Measurements from ENCODE around the gene SIGLEC12. TPM values are rescaled to one million over a fixed set of nuclear protein-coding genes. Genes with fewer than 3 reads are reported as not detected.

SIGLEC12 gene
- 1 to 10 TPM; 1.0 to 1.6 TPM for total RNA-seq

DNA sequence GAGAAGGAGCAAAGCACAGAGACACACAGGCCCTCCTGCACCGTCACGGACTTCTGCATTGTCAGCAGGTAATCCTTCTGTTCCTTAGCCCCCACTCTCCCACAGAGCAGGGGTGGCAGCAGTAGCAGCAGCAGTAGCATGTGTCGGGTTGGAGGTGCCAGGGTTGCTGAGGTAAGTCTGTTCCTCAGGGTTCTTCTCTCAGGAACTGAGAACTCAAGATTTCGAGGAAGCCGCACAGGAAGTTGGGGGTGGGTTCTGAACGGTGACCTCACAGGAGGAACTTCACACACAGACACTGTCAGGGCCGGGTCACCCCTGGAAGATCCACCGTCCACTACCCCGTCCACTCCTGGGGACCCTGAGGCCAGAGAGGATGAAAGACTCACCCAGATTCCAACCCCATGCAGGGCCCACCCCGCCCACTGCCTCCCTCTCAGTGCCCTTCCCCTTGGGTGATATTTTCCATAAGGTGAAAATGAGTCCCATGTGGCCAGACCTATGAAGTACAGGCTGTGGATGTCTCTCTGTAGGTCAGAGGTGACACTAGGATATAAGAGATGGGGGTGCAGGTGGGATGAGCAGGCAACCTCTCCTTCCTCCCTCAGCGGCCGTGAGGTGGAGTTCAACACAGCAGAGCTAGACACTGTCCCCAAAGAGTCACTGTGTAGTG, at the start of gene SIGLEC12:
TSS of gene SIGLEC12 (minus strand) at position 207 of the 670 bp plus-strand sequence. CDS start at position 140, 67 bp downstream.
- DNase-seq (peak; percentile 29 to 42), ATAC-seq (replicated peaks in 1 of 2) (peak; percentile 51 to 86)
- H3K27me3 Mint-ChIP-seq (ENCODE audit: low read depth): peaks cover 23% of the 10 kb centered on the region
- peaks cover 0 to 3% of the 10 kb centered on the region in 2 donors for H3K36me3 Mint-ChIP-seq (ENCODE audit: insufficient read depth in 2 of 2)
- H3K9me3 Mint-ChIP-seq: peaks cover 4 to 7% of the 10 kb centered on the region in 2 donors
- H3K27ac Mint-ChIP-seq: peak within 1 kb of the TSS; percentile 80
- peak within 1 kb of the TSS; percentile 71 to 84 for H3K4me3 Mint-ChIP-seq
- peaks cover 18% of the 10 kb centered on the region for H3K4me1 Mint-ChIP-seq (ENCODE audit: low read depth)

DNA sequence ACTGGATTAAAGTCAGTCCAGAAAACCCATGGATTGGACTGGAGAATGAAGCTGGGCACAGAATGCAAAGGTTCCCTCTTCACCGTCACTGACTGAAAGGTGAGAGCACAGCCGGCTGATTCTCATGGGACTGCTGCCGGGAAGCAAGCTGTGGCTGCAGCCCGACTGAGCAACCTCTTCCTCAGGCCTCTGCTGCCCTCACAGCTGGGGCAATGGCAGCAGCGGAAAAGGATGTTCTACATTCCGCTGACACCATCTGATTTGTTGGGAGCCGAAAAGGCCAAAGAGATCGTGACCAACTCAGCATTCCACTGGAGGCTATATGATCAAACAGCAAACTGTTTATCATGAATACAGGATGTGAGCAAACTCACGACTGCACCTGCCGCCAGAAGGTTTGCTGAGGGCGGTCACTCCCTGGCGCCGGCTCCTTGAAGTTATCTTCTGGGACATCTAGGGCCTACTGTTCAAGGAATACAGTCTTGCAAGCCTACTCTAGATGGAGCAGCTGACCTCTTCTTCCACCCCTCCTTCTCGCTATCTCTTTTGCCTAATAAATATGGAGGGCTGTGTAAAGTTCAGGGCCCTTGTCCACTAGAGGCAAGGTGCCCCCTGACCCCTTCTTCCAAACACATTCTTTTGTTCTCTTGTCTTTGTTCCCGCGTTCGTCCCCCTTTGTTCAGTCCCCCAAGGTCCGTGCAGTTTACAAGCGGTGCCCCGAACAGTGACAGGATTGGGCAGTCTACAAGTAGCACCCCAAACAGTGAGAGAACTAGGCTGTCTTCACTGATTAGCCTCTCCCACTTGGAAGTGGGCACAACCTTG, 49.5 kb upstream of the SIGLEC12 start:
- H3K27ac Mint-ChIP-seq: no peak overlapping the region
- no peak overlapping the region for H3K4me3 Mint-ChIP-seq
- peaks cover 0 to 9% of the 10 kb centered on the region in 2 donors for H3K9me3 Mint-ChIP-seq
- peaks cover 35% of the 10 kb centered on the region for H3K4me1 Mint-ChIP-seq (ENCODE audit: low read depth)
- peaks cover 84% of the 10 kb centered on the region for H3K27me3 Mint-ChIP-seq (ENCODE audit: low read depth)
- peaks cover 3 to 4% of the 10 kb centered on the region in 2 donors for H3K36me3 Mint-ChIP-seq (ENCODE audit: insufficient read depth in 2 of 2)
- ATAC-seq (replicated peaks in 1 of 2) (no peak), DNase-seq (no peak)

DNA sequence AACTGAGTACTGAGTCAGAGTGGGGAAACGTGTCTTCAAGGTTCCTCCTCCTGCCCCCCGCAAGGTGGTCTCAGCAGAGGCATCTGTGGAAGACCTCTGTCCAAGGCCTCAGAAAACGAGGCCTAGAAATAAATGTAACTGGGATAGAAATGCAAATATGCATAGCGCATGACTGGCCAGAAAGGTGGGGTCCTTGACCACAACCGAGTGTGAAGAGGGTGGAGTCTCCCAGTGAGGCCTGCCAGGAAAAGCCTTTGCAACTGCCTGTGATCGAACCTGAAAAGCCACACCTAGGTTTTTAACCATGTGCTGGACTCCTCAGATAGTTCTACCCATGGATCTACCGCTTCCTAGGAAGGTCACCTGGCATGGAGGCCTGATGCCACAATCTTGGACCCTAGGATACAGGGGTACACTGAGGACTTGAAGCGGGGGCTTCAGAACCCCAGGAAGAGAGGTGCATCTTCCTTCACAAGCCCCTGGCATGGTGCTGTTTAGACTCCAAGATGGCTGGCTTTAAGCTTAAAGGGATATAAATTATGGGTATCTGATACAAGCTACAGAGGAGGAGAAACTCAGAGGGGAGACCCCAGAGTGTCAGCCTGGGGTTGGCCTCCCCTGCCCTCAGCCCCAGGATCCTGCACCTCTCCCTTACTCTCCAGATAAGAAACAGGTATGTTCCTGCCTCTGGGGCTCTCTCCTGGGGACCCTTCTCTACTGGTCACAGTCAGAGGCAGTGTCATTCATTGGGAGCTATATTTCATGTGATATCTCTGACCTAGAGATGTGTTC, 48.1 kb upstream of the SIGLEC12 start:
- DNase-seq: no peak
- no peak overlapping the region for H3K27ac Mint-ChIP-seq
- H3K36me3 Mint-ChIP-seq (ENCODE audit: insufficient read depth in 2 of 2): peaks cover 3 to 4% of the 10 kb centered on the region in 2 donors
- no peak overlapping the region for H3K4me3 Mint-ChIP-seq
- peaks cover 79% of the 10 kb centered on the region for H3K27me3 Mint-ChIP-seq (ENCODE audit: low read depth)
- H3K9me3 Mint-ChIP-seq: peaks cover 0 to 6% of the 10 kb centered on the region in 2 donors
- peaks cover 38% of the 10 kb centered on the region for H3K4me1 Mint-ChIP-seq (ENCODE audit: low read depth)
- no peak for ATAC-seq (replicated peaks in 1 of 2)

DNA sequence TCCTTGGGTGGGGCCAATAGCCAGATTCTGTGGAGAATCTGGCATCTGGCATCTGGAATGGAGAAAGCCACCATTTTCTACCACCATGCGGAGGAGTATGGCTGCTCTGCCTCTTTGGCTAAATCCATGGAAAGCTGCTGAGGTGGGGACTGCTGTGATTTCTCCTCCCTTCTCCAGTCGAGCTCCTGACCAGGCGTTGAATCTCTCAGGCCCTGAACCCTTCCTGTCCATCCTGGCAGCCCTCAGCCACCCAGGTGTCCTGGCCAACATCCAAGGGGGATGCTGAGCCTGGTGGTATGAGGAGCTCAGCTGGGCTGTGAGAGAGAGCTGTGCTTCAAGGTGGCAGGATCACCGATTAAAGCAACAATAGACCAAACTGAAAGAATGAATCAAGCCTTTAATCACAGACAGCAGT, 47.3 kb upstream of the SIGLEC12 start:
- DNase-seq (no peak), ATAC-seq (replicated peaks in 1 of 2) (no peak)
- Mint-ChIP-seq H3K36me3 (ENCODE audit: insufficient read depth in 2 of 2) (peaks cover 3 to 4% of the 10 kb centered on the region in 2 donors), H3K4me1 (ENCODE audit: low read depth) (peaks cover 38% of the 10 kb centered on the region), H3K4me3 (no peak overlapping the region), H3K9me3 (peaks cover 0 to 3% of the 10 kb centered on the region in 2 donors), H3K27me3 (ENCODE audit: low read depth) (peaks cover 77% of the 10 kb centered on the region), H3K27ac (no peak overlapping the region)

DNA sequence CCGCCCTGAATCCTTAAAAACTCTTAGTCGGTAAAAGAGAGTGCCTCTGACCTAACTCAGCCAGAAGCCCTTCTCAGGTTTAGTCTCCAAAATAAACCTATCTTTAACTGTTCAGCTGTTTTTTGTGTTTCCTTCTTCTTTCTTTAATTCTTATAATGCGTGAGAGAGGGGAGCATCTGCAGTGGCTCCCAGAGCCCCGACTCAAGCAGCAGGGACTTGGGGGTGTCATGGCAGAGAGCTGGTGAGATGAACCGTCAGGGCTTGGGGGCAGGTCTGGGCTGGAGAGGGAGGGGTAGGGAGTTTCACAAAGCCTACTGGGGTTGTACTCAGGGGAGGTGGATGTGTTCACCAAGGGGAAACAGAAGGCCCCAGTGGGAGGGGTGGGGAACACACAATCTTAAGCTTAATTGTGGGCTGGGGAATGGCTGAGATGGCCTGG, 46.6 kb upstream of the SIGLEC12 start:
- peaks cover 3 to 4% of the 10 kb centered on the region in 2 donors for H3K36me3 Mint-ChIP-seq (ENCODE audit: insufficient read depth in 2 of 2)
- DNase-seq (no peak), ATAC-seq (replicated peaks in 1 of 2) (no peak)
- H3K4me3 Mint-ChIP-seq: no peak overlapping the region
- H3K27me3 Mint-ChIP-seq (ENCODE audit: low read depth): peaks cover 82% of the 10 kb centered on the region
- no peak overlapping the region for H3K27ac Mint-ChIP-seq
- H3K9me3 Mint-ChIP-seq: peaks cover 0 to 3% of the 10 kb centered on the region in 2 donors
- peaks cover 38% of the 10 kb centered on the region for H3K4me1 Mint-ChIP-seq (ENCODE audit: low read depth)

DNA sequence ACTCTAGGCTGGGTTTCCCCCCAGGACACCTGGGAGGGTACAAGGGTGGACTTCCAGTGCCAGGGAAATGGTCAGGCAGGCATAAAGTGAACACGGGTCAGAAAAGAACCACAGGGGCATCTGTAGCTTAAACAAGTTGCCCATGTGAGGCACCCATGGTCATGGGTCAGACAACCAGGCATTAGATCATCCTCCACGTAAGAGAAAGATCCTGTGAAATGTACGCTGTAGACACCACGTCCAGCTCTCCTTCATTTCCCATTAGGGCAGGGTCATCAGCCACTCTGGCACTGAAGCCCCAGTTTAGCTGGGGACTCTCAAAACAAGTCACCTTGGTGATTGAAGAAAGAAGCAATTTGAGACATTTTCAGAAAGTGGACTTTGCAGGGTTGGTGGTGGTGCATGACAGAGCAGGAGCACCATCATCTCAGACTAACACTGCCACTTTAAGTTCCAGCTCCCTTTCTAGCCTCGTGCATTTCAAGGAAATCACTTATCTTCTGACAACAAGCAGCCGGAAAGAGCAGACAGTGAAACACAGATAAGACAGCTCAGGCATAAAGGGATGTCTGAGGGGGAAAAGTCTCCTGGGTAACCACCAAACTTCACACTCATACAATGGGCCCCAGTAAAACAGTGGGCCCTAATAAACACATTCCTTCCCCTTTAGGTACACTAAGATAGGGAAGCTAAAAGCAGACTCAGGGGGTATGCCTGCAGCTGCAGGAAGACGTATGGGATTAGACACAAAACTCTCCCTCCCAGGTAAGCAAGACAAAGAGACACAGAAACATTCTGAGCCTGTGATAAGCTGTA, 46.0 kb upstream of the SIGLEC12 start:
- peaks cover 0 to 2% of the 10 kb centered on the region in 2 donors for H3K9me3 Mint-ChIP-seq
- peak in 1 of 2 donors; percentile 25 for ATAC-seq (replicated peaks in 1 of 2)

DNA sequence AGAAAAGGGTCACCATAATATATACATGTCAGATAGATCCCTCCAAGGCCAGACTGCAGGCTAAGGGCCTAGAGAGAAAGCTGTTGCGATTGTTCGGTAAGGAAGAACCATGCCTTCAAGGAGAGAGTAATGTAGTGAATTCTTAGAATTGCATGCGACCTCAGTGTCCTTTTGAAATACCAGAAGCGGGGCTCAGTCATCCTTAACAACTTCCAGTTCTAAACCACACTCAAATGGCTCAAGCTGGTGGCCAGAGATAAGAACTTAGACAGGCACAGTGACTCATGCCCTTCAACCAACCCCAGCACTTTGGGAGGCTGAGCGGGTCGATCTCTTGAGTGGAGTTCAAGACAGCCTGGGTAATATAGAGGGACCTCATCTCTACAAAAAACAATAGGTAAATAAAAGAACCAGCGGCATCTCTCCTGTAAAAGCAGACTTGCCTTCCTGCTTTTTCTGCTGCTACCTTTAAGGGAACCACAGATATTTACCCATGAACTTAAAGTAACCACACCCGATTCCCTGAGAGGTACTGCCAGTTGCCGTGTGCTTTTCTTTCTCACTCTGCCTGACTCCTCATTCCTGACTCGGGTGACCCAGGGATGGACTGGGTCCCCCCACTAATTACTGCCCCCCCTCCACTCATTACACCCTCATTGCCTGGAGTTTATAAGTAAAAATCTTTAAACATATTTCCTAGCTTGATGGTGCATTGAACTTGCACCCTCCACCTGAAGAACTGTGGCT, 45.2 kb upstream of the SIGLEC12 start:
- peak; percentile 88 to 92 for ATAC-seq (replicated peaks in 1 of 2)
- peak overlapping the region in 1 of 2 donors; percentile 42 for H3K4me3 Mint-ChIP-seq

More for the DNA sequence above, 46.0 kb upstream of the SIGLEC12 start:
- Mint-ChIP-seq H3K27ac (no peak overlapping the region), H3K4me1 (ENCODE audit: low read depth) (peaks cover 38% of the 10 kb centered on the region), H3K36me3 (ENCODE audit: insufficient read depth in 2 of 2) (peaks cover 1 to 2% of the 10 kb centered on the region in 2 donors), H3K4me3 (peak overlapping the region in 1 of 2 donors; percentile 14), H3K27me3 (ENCODE audit: low read depth) (peaks cover 82% of the 10 kb centered on the region)
- DNase-seq: no peak

DNA sequence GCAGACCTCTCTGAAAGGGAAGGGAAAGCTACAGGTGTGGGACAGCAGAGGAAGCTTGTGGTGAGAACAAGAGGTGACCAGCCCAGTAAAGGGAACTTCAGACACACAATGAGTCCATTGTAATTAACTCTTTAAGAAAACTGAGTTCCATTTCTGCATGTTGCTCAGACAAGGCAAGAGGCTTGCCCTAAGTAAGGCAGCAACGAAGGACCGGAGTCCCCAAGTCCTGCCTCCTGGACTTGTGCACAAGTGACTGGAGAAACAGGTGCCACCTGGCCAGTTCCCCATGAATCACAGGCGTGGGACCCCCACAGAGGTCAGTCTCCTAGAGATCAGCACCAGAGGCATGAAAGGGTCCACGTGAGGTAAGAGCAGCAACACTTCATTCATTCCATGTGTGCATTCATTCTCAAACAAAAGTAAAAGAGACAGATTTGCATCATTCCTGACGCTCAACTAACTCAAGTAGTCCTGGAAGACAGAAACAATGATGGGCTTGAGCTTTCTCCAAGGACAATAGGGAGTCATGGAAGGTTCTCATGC, 44.6 kb upstream of the SIGLEC12 start:
- DNase-seq (no peak), ATAC-seq (replicated peaks in 1 of 2) (no peak)
- no peaks in the 10 kb centered on the region for H3K9me3 Mint-ChIP-seq
- peak overlapping the region in 1 of 2 donors; percentile 42 for H3K4me3 Mint-ChIP-seq
- H3K27me3 Mint-ChIP-seq (ENCODE audit: low read depth): peaks cover 82% of the 10 kb centered on the region
- no peak overlapping the region for H3K27ac Mint-ChIP-seq
- H3K4me1 Mint-ChIP-seq (ENCODE audit: low read depth): peaks cover 30% of the 10 kb centered on the region
- no peaks in the 10 kb centered on the region for H3K36me3 Mint-ChIP-seq (ENCODE audit: insufficient read depth in 2 of 2)

More for the DNA sequence above, 45.2 kb upstream of the SIGLEC12 start:
- H3K4me1 Mint-ChIP-seq (ENCODE audit: low read depth): peaks cover 36% of the 10 kb centered on the region
- no peak overlapping the region for H3K27ac Mint-ChIP-seq
- H3K9me3 Mint-ChIP-seq: no peaks in the 10 kb centered on the region
- no peaks in the 10 kb centered on the region for H3K36me3 Mint-ChIP-seq (ENCODE audit: insufficient read depth in 2 of 2)
- peak; percentile 27 to 46 for DNase-seq
- peaks cover 82% of the 10 kb centered on the region for H3K27me3 Mint-ChIP-seq (ENCODE audit: low read depth)

DNA sequence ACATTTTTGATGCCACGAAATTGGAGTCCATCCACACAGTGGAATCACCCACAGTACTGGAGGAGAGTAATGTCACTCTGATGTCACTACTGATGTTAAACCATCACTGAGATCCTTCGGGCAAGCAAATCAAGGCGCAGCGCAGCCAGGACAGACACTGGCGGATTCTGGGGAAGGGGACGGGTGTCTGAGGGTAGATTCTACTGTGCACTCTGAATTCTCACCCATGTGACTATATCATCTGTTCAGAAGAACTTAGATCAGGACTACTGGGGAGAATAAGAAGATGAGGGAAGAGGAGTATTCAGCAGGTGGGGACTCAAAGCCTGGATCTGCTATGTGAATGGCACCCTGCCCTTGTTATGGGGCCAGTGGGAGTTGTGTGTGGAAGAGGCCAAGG, 42.4 kb upstream of the SIGLEC12 start:
- Mint-ChIP-seq H3K36me3 (ENCODE audit: insufficient read depth in 2 of 2) (no peaks in the 10 kb centered on the region), H3K9me3 (no peaks in the 10 kb centered on the region), H3K4me3 (no peak overlapping the region), H3K27me3 (ENCODE audit: low read depth) (peaks cover 79% of the 10 kb centered on the region), H3K4me1 (ENCODE audit: low read depth) (peaks cover 24% of the 10 kb centered on the region), H3K27ac (no peak overlapping the region)
- no peak for DNase-seq
- no peak for ATAC-seq (replicated peaks in 1 of 2)

DNA sequence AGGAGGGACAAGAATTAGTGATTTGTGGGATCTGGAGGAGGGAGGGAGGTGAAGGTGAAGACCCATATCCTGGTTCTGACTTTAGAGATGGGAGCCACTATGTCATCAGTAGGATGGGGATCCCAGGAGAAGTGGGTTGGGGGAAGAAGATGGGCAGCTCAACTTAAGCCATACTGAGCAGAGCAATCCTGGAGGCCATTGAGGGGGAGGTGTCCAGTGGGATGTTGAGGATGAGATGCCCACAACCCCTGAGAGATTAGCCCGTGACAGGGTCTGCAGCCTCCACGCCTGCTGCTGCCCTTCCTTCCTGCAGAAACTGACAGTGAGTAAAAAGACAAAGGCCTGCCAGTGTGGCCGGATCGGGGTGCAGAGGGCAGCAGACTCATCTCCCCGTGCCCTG, 41.1 kb upstream of the SIGLEC12 start:
- peaks cover 83% of the 10 kb centered on the region for H3K27me3 Mint-ChIP-seq (ENCODE audit: low read depth)
- H3K9me3 Mint-ChIP-seq: no peaks in the 10 kb centered on the region
- DNase-seq: no peak
- H3K36me3 Mint-ChIP-seq (ENCODE audit: insufficient read depth in 2 of 2): no peaks in the 10 kb centered on the region
- no peak for ATAC-seq (replicated peaks in 1 of 2)
- no peak overlapping the region for H3K27ac Mint-ChIP-seq
- H3K4me3 Mint-ChIP-seq: no peak overlapping the region
- H3K4me1 Mint-ChIP-seq (ENCODE audit: low read depth): peaks cover 20% of the 10 kb centered on the region

DNA sequence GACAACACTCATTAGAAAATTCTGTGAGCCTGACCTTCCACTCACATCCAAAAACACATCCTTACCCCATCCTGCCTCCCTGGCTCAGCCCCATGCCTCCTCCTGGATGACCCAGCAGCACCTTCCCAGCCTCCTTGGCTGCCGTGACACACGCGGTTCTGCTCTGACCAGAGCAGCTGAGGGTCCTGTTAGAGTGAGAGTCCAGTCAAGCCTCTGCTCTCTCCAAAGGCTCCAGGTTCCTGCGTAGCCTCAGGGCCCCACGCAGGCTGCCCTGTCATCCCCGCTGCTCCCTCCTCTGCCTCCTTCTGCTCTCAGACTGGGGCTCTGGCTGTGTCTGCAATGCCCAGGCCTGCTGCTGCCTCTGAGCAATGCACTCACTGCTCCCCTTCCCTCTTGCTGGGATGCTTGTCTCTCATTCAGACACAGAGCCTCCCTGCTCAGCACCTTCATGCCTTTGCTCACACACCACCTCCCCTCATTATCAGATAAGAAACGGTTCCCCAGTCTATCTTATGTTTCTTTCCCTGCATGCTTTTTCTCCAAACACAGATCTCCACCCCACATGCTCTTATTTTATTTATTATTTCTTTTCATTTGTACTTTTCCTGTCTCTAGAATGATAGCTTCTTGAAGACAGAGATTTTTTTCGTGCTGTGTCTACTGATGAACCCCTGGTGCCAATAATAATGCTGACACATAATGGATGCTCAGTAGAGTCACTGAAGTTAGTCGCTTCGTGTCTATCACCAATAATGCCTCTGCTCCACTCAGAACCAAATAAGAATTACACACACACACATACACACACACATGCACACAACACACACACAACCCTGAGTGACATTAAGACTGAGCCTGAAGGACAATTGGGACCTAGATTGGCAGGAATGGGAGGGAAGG, 40.1 kb upstream of the SIGLEC12 start:
- Mint-ChIP-seq H3K4me1 (ENCODE audit: low read depth) (peaks cover 10% of the 10 kb centered on the region), H3K27me3 (ENCODE audit: low read depth) (peaks cover 81% of the 10 kb centered on the region), H3K27ac (no peak overlapping the region), H3K9me3 (no peaks in the 10 kb centered on the region), H3K36me3 (ENCODE audit: insufficient read depth in 2 of 2) (no peaks in the 10 kb centered on the region), H3K4me3 (no peak overlapping the region)
- ATAC-seq (replicated peaks in 1 of 2): no peak
- DNase-seq: no peak
